GOT3 (cell line): ENCODE data around the gene ZFYVE9.

Experiments
- DNase-seq: peaks from one replicate; lab custom pipeline; 2025; ENCODE audit warnings: mixed read lengths; lab: John Stamatoyannopoulos, UW

Gene ZFYVE9

DNA sequence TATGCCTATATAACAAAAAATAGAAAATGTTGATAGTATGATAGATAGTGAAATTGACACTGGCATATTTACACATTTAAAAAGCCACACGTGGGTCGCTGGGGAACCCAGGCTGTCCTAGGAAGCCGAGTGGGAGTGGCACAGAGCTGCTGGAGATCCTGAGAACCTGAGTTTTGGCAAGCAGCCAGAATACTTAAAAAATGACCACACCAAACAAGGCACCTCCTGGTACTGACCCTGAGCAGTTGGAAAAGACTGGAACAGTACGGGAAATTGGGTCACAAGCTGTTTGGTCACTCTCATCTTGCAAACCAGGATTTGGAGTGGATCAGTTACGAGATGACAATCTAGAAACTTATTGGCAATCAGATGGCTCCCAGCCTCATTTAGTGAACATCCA is 111.5 kb downstream of the ZFYVE9 start:
- no peak for DNase-seq

DNA sequence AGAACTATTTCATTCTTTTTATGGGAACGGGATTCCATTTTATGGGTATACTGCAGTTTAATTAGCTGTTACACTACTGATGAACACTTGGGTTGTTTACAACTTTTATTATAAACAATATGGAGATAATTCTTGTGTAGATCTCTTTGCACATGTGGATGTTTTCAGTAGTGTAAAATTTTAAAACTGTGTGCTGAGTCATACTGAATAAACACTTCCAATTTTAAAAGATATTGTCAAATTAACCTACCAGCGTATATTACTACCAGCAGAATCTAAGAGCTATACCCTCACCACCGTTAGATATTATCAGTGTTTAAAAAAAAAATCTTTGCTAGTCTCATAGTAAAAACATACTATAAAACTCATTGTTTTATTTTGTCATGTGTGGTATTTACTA is 118.0 kb downstream of the ZFYVE9 start:
- DNase-seq = no peak

DNA sequence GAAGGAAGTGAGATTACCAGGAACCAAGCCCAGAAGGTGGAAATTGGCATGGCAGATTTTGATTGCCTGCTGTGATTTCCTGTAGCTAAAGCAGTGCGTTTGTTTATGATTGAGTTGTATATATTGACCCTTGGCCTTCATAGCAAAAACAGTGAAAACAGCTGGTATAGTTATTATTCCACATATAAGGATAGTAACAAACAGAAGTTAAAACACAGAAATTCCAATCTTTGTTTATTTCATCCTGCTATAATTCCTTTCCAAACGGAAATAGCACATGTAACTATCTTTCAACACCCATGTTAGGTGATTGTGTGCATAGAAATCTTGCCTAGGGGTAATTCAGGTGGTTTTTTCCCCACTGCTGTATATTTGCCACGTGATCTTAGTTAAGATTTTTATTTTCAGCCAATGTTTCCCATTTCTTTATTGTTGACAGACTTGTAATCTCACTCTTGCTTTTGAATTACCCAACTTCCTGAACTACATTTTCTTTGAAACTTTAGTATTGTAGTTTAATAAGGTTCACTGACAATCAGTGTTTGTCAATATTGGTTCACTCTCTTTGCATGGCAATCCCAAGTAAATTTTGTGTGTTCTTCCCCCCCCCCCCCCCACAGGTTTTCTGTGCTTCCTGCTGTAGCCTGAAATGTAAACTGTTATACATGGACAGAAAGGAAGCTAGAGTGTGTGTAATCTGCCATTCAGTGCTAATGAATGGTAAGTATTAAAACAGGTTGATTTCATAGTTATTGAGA is 121.4 kb downstream of the ZFYVE9 start:
- no peak for DNase-seq

DNA sequence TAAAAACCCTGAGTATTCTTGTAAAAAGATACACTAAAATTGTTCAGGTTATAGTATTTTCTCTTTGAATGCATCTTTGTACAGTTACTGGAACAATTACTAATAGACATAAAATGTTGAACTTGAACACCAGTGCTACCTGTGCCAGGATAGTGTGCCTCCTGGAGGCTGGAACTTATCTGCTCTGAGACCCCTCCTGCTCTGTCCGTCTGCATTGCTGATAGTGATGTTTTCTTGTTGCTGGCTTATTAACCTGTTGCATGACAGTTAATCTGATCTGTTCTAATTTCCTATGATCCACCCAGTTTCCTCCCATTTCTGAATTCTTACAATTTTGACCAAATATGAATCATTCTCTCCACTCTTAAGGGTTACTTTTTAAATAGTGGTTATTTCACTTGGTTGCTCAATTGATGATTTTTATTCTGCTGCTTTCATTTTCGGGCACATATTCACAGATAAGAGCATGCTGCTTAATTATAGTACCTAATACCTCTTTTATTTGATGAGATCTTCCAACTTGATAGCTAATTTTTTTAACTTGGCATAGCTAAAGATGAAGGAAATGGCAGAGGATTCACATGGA is 122.7 kb downstream of the ZFYVE9 start:
- no peak for DNase-seq

DNA sequence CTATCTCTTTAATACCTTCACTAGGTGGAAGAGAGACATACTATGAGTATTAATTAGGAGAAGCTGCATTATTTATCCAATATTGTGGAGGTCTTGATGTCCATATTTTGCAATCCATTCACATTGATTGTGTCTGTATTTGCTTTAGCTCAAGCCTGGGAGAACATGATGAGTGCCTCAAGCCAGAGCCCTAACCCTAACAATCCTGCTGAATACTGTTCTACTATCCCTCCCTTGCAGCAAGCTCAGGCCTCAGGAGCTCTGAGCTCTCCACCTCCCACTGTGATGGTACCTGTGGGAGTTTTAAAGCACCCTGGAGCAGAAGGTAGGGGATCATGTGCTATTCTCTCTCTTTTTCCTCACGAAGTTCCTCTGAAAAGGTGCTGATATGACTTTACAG is 124.6 kb downstream of the ZFYVE9 start:
- DNase-seq = no peak

DNA sequence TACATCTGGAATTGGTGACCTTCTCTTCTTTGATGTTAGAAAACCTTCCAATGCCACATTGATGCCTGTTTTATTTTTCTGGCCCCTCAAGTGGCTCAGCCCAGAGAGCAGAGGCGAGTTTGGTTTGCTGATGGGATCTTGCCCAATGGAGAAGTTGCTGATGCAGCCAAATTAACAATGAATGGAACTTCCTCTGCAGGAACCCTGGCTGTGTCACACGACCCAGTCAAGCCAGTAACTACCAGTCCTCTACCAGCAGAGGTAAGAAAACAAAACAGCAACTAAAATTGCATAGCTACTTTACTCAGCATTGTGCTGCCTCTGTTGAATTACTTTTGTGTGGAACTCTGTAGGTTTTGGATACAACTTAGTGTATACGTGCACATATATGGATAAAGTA is 126.5 kb downstream of the ZFYVE9 start:
- DNase-seq = no peak

DNA sequence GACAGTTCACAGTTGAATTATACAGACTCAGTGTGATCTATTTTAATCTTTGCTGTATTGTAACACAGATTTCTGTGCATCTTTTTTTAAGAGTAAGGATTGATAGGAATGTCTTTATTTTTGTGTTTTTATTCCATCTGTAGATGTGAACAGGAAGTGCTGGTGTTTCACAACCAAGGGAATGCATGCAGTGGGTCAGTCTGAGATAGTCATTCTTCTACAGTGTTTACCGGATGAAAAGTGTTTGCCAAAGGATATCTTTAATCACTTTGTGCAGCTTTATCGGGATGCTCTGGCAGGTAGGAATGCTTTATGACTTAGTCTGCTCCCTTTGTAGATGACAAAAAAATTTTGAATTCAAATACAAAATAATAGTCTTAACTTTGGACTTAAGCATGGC is 139.6 kb downstream of the ZFYVE9 start:
- DNase-seq = no peak

DNA sequence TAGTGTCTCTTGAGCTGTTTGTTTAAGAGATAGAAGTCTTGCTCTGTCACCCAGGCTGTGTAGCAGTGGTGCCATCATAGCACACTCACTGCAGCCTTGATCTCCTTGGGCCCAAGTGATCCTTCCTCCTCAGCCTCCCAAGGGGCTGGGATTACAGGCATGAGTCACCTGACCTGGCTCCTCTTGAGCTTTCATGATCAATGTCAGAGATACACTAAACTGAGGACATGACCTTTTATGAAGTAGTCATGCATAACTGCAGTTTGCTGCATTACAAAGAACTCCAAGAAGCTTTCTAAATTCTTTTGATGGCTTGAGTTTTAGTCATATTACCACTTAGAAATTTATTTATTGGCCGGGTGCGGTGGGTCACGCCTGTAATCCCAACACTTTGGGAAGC is 146.4 kb downstream of the ZFYVE9 start:
- DNase-seq = no peak

DNA sequence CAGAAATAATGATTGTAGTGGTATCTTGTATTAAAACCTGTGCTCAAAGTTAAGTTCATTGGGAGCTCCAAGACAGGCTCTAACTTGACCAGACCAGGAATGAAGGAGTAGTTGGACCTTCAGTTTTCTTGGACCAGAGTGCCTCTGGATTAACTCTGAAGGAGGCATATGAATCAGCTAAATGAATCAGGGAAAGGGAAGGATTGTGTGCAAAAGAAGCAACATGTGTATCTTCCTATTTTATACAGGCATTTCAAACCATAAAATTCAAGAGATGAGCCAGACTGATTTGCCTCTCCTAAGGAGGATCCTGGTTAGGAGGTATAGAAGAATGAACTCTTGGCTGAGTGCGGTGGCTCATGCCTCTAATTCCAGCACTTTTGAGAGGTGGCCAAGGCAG is 152.7 kb downstream of the ZFYVE9 start:
- no peak for DNase-seq

DNA sequence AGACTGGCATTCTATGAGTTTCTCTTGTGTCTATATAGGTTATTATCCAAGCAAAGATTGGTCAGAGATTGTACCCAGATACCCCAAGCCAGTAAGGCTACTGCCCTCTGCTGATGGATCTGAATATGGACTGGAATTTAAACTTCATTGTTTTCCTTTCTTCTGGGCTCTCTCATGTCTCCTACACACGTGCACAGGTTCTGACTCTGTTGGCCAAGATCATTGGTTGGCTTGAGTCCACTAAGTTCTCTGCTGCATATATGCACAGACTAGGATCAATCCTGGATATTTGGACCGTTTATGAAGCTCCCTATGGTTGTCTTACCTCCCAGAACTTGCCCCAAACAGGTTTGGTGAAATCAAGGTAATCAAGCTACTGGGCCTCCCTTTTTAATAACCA is 154.5 kb downstream of the ZFYVE9 start:
- DNase-seq = no peak

DNA sequence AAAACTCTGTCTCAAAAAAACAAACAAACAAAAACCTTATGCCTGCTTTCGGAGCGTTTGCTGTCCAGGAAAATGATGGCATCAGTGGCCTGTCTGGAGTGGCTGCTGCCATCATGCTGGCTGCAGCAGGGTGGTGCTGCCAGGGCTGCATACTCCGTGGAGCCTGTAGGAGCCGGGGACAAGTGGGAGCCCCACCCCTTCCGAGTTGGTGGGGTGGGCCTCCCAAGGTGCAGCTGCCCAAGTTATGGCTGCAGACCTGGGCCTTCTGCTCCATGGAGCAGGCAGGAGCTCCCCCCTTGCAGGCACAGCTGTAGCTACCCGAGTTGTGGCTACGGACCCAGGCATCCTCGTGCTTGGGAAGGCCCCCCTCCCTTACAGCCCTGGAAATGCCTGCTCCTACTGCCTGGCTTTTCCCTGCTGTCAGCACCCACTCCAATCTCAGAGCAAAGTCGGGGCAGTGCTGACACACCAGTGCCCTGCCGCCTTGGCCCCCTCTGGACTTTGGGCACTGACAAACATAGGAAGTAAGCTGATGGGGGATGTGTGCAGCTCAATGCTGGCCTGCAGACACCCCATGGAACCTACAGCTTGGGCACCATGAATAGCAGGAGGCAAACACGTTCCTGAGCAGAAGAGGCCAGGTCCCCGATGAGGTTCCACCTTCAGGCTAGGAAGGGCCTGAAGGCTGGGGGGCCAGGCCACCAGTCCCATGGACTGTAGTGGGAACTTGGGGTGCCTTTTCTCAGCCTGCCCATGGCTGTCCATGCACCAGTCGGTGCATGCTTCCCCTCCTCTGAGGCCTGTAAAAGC is 163.7 kb downstream of the ZFYVE9 start:
- no peak for DNase-seq

DNA sequence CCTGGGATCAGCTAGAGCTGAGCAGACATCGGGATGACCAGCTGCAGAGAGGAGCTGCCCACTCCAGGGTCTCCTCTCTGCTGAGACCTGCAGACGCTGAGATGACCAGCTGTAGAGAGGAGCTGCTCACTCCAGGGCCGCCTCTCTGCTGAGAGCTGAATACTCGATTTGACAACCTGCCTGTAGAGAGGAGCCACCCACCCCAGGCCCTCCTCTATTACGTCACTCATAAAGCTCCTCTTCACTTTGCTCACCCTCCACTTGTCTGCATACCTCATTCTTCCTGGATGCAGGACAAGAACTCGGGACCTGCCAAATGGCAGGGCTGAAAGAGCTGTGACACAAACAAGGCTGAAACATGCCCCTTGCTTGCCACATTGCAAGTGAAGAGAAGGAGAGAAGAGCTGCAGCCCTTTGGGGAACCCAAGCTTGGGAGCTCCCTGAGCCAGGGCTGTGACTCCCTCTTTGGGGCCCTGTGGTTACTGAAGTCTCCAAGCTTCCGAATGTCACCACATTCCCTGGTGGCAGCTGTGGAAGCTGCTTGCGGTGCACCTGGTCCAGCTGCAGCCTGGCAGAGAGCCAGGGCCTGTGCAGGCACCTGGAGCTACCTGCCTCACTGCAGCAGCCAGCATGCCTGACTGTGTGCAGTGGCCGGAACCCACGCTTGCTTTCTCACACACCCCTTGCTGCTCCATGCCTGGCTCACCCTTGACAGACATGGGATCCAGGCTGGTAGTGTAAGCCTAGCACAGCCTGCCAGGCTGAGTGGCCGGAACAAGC is 164.5 kb downstream of the ZFYVE9 start:
- no peak for DNase-seq

DNA sequence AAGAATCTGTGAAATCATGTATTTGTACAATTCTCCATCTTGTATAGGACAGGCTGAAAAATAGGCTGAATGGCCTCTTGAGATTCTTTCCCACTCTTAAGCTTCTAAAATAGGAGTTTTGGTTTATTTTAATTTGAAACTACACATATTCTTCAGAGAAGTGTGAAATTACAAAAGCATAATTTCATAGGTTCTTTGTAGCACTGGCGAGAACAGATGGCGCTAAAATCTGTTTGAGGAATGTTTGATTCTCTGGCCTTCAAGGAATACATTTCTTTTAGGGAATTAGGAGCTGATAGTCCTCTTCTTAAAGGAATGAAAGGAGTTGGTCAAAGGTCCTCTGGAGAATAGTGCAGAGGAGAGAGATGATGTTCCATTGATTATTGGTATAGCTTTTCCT is 179.2 kb downstream of the ZFYVE9 start:
- no peak for DNase-seq

DNA sequence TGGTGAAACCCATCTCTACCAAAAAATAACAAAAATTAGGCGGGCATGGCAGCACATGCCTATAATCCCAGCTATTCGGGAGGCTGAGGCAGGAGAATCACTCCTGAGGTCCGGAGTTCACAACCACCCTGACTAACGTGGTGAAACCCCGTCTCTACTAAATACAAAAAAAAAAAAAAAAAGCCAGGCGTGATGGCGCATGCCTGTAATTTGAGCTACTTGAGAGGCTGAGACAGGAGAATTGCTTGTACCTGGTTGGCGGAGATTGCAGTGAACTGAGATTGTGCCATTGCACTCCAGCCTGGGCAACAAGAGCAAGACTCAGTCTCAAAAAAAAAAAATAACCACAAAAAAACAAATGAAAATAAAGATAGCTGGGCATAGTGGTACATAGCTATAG is 181.8 kb downstream of the ZFYVE9 start:
- DNase-seq = no peak

DNA sequence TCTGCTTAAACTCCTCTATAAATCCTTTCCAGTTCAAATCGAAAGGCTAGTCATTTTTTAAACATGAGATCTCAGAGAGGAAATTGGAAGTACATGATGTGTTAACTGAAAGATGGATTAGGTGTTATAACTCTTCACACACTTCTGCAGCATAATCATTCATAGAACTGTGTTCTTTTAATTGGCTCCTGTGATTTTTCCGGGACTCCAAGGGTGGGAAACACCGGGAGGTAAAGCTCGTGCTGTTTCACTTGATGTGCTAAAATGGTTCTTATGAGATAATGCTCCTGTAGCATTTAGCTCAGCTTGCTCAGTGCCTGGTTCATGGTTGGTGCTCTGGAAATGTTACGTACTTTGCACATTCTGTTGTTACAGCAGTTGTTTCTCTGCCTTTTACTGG is 183.9 kb downstream of the ZFYVE9 start:
- DNase-seq = no peak

DNA sequence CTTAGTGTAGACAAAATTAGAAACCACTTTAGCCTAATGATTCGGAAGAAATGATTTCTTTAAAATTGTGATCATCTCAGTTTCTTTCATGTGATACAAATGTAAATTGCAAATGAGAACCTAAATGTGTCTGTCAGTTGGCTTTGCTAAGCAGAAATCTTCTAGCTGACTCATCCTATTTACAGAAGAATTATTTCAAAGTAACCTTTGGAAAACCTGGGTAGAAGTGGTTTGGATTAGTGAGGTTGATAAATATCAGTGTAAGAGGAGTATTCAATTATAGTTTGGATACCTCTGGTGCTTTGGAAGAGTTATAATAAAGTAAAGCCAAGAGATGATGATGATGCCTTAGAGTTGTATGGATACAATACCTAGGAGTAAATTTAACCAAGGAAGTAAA is 186.7 kb downstream of the ZFYVE9 start:
- no peak for DNase-seq

DNA sequence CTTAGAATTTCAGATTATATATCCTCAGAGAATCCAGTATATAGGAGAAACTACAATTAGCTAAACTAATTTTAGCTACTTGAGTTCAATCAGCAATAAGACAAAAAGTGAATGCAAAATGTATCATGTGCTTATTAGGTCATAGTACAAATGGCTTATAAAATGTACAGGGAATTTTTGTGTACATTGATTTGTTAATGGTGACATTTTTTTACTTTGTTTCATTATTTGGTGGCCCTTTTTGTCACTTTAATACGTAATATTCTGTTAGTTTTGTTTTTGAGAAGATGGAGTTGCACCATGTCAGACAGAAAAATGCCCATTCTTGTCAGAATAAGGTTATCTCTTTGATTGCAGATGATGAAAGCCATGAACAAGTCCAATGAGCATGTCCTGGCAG is 190.5 kb downstream of the ZFYVE9 start:
- DNase-seq = no peak

DNA sequence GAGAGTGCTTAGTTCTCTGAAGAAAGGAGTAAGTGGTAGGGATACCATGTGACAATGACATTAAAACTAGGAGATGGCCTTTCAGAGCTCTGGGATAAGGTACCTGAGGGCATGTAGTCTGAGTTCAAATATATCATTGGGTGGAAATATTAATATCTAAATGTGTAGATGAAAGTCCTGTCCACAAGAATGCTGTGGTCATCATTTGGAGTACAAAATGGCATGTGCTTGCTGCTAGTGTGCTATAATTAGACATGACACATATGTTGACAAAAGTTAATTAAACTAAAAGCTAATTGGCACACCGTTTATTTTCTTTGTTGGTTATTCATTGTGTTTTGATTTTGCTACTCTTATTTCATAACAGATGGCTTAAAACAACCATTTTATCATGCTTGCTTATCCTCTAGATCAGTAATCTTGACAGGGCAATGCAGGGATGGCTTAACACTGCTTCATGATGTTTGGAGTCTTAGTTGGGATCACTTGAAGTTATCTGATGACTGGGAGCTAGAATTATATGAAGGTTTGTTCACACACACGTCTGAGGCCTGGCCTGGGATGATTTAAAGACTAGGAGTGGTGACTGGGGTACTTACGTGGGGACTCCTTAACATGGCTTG is 193.1 kb downstream of the ZFYVE9 start:
- no peak for DNase-seq

DNA sequence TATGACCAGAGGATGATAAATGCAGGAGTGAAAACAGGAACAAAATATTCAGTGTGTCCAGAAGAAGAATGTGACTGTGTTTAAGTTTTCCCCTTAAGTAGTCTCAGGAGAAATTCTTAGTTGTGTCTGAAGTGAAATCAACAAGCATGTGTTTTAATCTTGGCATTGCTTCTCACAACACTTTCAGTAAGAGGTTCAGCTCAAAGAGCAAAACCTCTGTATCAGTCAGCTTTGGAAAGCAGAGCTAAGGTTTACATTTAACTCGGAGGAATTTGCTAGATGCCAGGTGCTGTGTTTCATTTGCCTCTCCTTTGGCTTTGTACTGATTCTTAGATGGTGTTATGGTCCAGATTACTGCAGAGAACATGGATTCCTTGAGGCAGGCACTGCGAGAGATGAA is 195.6 kb downstream of the ZFYVE9 start:
- DNase-seq = no peak

DNA sequence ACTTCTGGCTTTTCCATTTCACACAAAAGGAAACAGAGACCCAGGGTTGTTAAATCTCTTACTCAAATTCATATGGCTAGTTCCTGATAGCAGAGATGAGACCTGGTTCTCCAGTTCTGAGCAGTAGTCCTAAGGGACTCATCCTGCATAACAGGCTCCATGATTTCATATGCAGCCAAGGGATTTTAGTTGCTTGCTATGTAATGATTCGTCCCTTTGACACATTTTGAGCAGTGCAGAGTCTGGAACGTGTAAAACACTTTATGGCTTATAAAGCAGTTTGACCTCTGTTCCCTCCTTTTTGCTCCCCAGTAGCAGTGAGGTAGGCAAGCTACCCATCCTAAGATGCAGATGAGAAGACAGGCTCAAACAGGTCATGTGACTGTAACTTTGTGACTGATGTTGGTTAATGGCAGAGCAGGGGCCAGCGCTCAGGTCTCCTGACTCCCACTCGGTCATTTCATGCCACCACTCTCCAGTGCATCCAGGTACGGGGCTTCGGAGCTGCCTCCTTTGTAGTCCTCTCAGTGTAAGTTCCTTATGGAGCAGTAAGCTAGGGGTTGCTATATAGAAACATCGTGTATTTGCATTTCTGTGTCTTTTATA is 199.9 kb downstream of the ZFYVE9 start:
- no peak for DNase-seq

DNA sequence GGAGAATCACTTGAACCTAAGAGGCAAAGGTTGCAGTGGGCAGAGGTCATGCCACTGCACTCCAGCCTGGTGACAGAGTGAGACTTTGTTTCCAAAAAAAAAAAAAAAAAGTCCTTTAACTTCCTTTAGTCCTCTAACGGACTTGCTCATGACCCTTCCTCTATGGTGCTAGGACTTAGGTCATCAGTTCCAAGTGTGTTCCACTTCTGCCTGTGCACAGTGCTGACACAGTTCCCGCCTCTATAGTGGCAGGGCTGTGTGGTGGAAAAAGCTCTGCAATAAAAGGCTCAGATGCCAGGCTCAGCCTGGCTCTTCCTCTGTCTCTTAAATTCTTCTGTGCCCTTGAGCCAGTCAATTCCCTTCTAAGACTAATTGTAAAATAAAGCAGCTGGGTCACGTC is 202.1 kb downstream of the ZFYVE9 start:
- DNase-seq = no peak

DNA sequence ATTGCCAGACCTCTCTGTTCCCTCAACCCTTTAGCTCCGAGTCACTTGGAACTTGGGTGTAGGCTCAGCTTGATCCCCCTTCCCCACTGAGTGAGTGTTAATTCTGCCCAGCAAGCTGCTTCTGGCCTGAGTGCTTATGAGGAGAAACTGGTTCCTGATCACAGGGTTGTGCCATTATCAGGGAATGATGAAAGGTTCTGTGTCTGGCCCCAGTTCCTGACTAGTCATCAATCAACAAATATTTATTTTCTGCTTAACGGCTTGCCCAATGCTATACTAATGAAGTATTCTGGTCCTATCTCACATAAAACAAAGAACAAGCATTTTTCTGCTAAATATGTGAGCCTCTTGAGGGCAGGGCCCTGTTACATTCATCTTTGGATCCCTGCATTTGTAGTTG is 203.4 kb downstream of the ZFYVE9 start:
- no peak for DNase-seq
